ENCODE results near the gene TMUB2.
"Not testable (repeated sequence)": the region's sequence is repeated elsewhere in the genome, so short reads cannot be mapped to it uniquely, and the experiment has no call there.

The TMUB2 gene

DNA sequence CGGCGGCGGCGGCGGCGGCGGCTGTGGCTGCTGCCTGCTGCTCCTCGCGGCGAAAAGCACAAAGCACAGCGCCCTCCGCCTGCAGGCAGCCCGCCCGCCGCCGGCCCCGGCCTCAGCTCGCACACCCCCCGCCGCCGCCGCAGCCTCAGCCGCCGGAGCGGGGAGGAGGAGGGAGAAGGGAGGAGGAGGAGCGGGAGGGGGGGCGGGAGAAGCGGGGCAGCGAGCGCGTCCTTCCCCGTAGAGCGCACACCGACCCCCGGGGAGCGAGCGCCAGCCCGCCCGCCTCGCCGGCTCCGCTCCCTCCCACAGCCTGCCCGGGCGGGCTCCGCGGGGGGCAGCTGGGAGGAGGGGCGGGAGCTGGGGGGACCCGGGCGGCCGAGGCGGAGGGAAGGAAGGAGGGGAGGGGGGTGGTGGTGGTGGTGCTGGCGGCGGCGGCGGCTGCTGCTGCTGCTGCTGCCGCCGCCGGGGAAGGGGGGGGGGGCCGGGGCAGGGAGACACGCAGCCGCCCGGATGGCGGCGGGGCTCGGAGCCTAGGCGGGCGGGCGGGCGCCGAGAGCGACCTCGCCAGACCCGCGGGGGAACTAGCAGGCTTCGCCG lies 32.9 kb downstream of the TMUB2 start, which contains the start of gene UBTF:
Gene UBTF (minus strand): TSS at position 60 of the 597 bp plus-strand sequence. CDS start 1,446 bp downstream, outside the sequence.
- DNase-seq, result peak; percentile 48

DNA sequence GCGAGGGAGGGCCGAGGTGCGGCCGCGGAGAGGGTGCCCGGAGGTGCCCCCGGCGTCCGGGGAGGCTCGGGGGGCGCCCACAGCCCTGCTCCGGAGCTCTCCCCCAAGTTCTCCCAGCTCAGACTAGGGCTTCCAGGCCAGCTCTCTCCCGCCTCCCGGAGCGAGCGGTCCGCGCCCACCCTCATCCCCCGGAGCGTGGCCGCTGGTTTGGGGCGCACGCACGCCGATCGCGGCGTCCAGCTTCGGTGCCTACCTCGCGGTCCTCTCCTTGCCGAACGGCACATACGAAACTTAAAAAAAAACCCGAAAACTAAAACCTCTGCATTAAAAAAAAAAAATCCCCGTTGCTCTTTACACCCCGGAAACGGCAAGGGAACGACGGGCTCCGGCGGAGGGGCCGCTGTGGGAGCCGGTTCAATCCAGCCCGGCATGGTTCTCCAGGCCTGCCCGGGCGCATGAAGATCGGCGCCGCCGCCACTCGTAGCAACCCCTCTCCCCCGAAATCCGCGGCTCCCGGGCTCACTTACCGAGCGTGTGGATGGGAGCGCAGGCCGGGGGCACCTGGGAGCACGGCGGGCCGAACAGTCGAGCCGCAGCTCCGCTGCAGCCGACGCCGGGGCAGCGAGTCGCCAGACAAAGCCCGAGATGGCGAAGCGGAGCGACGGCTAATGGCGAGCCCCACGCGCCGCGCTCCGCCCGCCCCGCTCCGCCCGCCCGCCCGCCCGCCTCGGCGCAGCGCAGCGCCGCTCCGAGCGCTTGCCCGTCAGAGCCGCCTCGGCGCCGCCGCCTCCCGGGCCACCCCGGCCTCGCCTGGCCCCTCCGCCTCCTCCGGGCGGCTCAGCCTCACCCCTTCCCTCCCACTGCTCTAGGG lies 33.7 kb downstream of the TMUB2 start:
- DNase-seq, result no peak

GRCh38 chr17:44221084-44221861 lies 34.5 kb downstream of the TMUB2 start:
- peak; percentile 67 for DNase-seq

DNA sequence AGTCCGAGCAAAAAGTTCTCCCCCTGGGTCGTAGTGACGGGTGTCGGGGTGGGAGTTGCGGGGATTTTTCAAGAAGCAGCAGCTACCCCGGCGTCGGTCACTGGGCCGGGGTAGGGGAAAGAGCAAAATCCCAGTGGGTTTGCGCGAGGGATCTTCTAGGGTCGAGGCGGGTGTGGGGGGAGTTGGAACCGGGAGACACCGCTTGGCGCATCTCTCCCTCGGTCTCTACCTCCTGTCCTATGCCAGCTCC lies 35.0 kb downstream of the TMUB2 start:
- no peak for DNase-seq

DNA sequence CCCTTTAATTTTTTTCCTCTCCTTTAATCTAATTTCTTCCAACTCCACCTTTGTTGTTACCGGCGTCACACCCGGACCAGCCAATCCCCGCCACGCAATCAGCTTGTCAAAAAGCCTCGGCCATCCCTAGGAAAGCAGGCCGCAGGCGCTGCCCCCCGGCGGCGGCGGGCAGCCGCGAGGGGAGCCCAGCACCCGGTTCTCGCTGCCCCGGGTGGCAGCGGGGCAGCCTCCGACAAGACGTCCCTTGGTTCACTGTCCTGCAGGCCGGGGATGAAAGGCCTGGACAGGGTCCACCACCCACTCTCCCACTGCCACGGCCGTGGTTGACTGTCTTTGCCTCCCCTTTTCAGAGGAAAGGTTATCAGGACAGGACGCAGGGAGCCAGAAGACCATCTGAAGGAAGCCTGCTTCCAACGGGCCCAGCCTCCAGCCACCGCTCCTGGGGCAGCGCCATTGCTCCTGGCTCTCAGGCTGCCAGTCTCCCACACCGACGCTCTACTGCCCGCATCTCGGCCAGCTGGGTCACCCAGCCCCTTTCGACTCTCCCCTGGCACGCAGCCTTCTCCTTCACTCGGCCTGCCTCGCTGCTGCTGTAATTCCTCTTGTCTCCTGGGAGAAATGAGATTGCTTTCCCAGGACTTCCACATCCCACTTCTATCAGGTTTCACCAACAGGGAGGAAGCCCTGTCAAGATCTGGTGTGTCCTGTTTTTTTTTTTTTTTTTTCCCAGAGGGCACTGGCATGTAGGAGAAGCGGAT lies 35.5 kb downstream of the TMUB2 start:
- peak; percentile 82 for DNase-seq

GRCh38 chr17:44223541-44224071 lies 36.8 kb downstream of the TMUB2 start:
- DNase-seq, result no peak

- no peak for DNase-seq
Observed at GRCh38 chr17:44229090-44229489, 42.3 kb downstream of the TMUB2 start.

GRCh38 chr17:44230140-44230539 lies 43.4 kb downstream of the TMUB2 start:
- DNase-seq, result no peak

DNA sequence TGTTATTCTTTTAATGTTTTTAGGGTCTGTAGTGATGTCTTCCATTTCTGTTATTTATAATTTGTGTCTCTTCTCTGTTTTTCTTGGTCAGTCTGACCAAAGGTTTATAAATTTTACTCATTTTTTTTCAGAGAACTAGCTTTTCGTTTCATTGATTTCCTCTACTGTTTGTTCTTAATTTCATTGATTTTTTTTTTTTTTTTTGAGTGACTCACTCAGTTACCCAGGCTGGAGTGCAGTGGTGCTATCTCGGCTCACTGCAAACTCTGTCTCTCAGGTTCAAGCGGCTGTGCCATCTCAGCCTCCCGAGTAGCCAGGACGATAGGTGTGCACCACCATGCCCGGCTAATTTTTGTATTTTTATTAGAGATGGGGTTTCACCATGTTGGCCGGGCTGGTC lies 45.3 kb downstream of the TMUB2 start:
- DNase-seq, result no peak

DNA sequence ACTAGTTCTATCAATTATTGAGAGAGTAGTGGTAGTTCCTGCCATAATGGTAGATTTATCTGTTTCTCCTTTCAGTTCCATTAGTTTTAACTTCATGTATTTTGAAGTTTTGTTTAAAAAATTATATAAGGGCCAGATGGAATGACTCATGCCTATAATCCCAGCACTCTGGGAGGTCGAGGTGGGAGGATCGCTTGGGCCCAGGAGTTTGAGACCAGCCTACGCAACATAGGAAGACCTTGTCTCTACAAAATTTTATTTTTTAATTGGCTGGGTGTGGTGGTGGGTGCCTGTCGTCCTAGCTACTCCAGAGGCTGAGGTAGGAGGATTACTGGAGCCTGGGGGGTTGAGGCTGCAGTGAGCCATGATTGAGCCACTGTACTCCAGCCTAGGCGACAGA lies 46.8 kb downstream of the TMUB2 start:
- no peak for DNase-seq

DNA sequence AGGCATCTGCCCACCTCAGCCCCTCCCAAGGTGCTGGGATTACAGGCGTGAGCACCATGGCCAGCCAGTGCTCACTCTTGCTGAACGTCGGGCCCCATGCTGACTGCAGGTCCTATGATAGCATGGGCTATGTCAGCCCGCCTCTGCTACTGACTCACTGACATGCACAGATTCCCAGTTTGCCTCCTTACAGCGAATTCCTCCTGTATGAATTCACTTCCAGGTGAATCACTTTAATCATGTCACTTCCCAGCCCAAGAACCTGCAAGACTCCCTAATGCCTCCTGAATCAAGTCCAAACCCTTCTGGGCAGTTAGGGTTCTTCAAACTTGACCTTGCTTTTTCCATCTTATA lies 48.8 kb downstream of the TMUB2 start:
- no peak for DNase-seq

DNA sequence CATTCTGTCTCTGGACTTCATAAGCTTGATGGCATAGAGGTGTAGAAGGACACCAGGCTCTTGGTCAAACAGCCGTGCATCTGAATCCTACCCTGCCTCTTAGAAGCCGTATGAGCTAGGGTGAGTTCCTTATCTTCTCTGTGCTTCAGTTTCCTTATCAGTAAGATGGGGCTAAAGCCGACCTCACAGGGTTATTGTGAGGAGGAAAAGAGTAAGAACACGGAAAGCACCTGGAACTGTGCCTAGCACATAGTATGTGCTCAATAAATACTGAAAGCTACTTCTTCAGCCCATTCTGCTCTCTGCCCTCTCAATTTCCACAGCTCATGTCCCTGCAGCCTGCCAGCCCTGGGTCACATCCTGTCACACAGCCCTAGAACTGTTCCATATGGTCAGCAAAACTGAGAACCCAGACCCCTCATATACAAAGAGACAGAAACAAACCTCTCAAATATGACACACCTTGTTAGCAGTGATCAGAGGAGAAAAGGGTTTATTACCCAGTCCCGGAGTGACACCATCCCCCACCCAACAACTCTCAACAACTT lies 49.7 kb downstream of the TMUB2 start:
- DNase-seq, result no peak

- DNase-seq, result not testable (repeated sequence)
Observed at GRCh38 chr17:44237886-44238285, 51.1 kb downstream of the TMUB2 start.

DNA sequence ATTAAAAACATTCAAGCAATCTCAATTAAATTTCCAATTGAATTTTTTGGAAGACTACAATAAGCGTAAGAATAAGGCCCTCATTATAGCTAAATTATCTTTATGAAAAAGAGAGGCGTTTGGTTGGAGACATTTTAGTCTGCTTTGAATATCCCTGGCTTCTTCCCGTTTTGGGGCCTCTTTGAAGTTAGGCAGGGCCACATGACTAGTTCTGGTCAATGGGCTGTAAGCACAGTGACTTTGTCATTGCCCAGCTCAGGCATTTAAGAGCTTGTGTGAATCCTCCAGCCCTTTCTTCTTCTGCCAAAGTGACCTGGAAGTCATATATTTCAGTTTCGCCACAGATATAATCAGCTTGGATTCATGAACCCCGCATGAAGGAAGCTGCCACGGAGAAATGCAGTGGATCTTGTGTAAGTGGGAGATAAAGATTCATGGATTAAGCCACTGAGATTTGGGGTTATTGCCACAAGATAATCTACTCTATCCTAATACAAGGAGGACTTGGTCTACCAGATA lies 54.4 kb downstream of the TMUB2 start:
- no peak for DNase-seq
